ENCODE results near the gene PNMA6A. TPM values are rescaled to one million over a fixed set of nuclear protein-coding genes. Genes with fewer than 3 reads are reported as not detected.

Gene PNMA6A
- total and polyA plus RNA-seq, 2 donors (not counting 3 experiments of a cell fraction or from before 2014, with no cell fraction given): 1.2 to 1.3 TPM

- intact Hi-C loops (cut with micrococcal nuclease): no loop called here
- BruUV-seq (replicated peaks): no TSS peak
- Histone ChIP-seq H4K20me1 (replicated peaks; ENCODE audit: control insufficient read depth, extremely low read depth, insufficient read depth, low read length) (no peaks in the 10 kb centered on the region), H3K9ac (replicated peaks; ENCODE audit: extremely low read depth, insufficient read depth, low read length) (no peak overlapping the region), H3K9me1 (replicated peaks; ENCODE audit: control insufficient read depth, extremely low read depth, insufficient read depth, low read length) (no peaks in the 10 kb centered on the region), H3K79me2 (ENCODE audit: control insufficient read depth, insufficient read depth, low read length) (no peaks in the 10 kb centered on the region), H3K36me3 (ENCODE audit: control insufficient read depth in 2 of 2, extremely low read depth in 1 of 2, insufficient read depth in 2 of 2, low read length in 2 of 2) (no peaks in the 10 kb centered on the region), H3K9me3 (replicated peaks; ENCODE audit: control insufficient read depth, insufficient read depth, low read length) (no peaks in the 10 kb centered on the region), H3K4me3 (replicated peaks in 1 of 3; ENCODE audit: insufficient read depth in 1 of 3, low read depth in 1 of 3, low read length in 3 of 3) (no peak overlapping the region), H3K27ac (ENCODE audit: insufficient read depth, low read depth, low read length) (no peak overlapping the region), H3K27me3 (ENCODE audit: control insufficient read depth in 2 of 2, insufficient read depth in 2 of 2, low read length in 2 of 2) (no peaks in the 10 kb centered on the region), H3K4me1 (ENCODE audit: control insufficient read depth, extremely low read depth, insufficient read depth, low read length) (no peaks in the 10 kb centered on the region), H2AFZ (ENCODE audit: low read depth, low read length) (no peak overlapping the region), H3K4me2 (ENCODE audit: insufficient read depth, low read length) (no peak overlapping the region)
- FAIRE-seq (no peak), DNase-seq (ENCODE audit: low read depth, low spot score) (no peak)
- ChIA-PET CTCF (interaction anchor here (1.5 kb wide), 1 partner anchor 31 kb away, joined by 5 read pairs; no protein-coding TSS in a partner anchor), POLR2A (no interaction called here)
- TF ChIP-seq JUN (IDR thresholded peaks at IDR 0.05; ENCODE audit: borderline replicate concordance, insufficient read depth, insufficient read length, low read depth) (no peak), CTCF (IDR thresholded peaks at IDR 0.05; ENCODE audit: extremely low read depth in 1 of 2, insufficient read depth in 1 of 2, low read depth in 1 of 2, low read length in 2 of 2) (no peak), FOS (IDR thresholded peaks at IDR 0.05; ENCODE audit: borderline replicate concordance, insufficient read depth, low read length) (no peak), MAX (IDR thresholded peaks at IDR 0.05; ENCODE audit: insufficient read depth, insufficient read length) (no peak), MYC (IDR thresholded peaks at IDR 0.05; ENCODE audit: low read depth, low read length) (no peak), EZH2 (IDR thresholded peaks at IDR 0.05; ENCODE audit: borderline replicate concordance, low read depth, low read length, severe bottlenecking) (no peak), GATA2 (IDR thresholded peaks at IDR 0.05; ENCODE audit: insufficient read depth, insufficient read length, low read depth, low read length) (no peak), POLR2AphosphoS5 (IDR thresholded peaks at IDR 0.05; ENCODE audit: insufficient read depth, low read depth, low read length) (no peak), POLR2A (IDR thresholded peaks at IDR 0.05; ENCODE audit: low read depth, low read length) (no peak)
- dilution Hi-C loops (cut with MboI; ENCODE audit: extremely low pct_ligation_motif_present, low sequenced_read_pairs): no loop called here
Measured at GRCh38 chrX:153063315-153063714, 8.9 kb upstream of the PNMA6A start.
